OCI-LY1 (cell line): ENCODE results near the gene RBL2.

Source experiments
- H2AFZ ChIP-seq: fragments of 200-600 bp; sonication (generic), shearing (Covaris generic); 2 replicates; pipeline ENCODE4 v1.6.0; 2014; ENCODE audit warnings: antibody characterized with exemption, mild to moderate bottlenecking, low read length
- H3F3A ChIP-seq: fragments of 200-600 bp; sonication (generic), shearing (Covaris generic); 2 replicates; pipeline ENCODE4 v1.6.0; 2014; ENCODE audit warnings: mild to moderate bottlenecking, antibody characterized with exemption, low read length, moderate library complexity; ENCODE audit not compliant: insufficient read depth
- H3K27ac ChIP-seq: fragments of 200-600 bp; sonication (generic); 2 replicates; pipeline ENCODE4 v1.5.1; 2014; ENCODE audit warnings: low read length, mixed run types, mild to moderate bottlenecking, low read depth; ENCODE audit not compliant: poor library complexity, severe bottlenecking
- H3K27me3 ChIP-seq: fragments of 200-600 bp; sonication (generic); 2 replicates; pipeline ENCODE4 v1.6.0; 2014; ENCODE audit warnings: antibody characterized with exemption, mild to moderate bottlenecking, low read length, moderate library complexity; ENCODE audit not compliant: insufficient read depth
- H3K36me3 ChIP-seq: fragments of 200-600 bp; sonication (generic); 2 replicates; pipeline ENCODE4 v1.6.1; 2014; ENCODE audit warnings: mild to moderate bottlenecking, antibody characterized with exemption, low read length, moderate library complexity, mixed read lengths; ENCODE audit not compliant: insufficient read depth
- H3K4me1 ChIP-seq: fragments of 200-600 bp; sonication (generic); 2 replicates; pipeline ENCODE4 v1.5.1; 2014; ENCODE audit warnings: mild to moderate bottlenecking, low read length, moderate library complexity; ENCODE audit not compliant: insufficient read depth, severe bottlenecking
- H3K4me2 ChIP-seq: fragments of 200-600 bp; sonication (generic), shearing (Covaris generic); 2 replicates; pipeline ENCODE4 v1.6.1; 2014; ENCODE audit warnings: low read length
- H3K4me3 ChIP-seq: fragments of 200-600 bp; sonication (generic); 2 replicates; pipeline ENCODE4 v1.5.1; 2014; ENCODE audit warnings: low read length, low read depth, mild to moderate bottlenecking, mixed read lengths; ENCODE audit not compliant: poor library complexity, severe bottlenecking
- H3K79me2 ChIP-seq: fragments of 200-600 bp; shearing (Covaris generic); 2 replicates; pipeline ENCODE4 v1.6.1; 2016; ENCODE audit warnings: mixed run types, low read length, mixed read lengths; ENCODE audit not compliant: insufficient read depth
- H3K9ac ChIP-seq: fragments of 200-600 bp; sonication (generic), shearing (Covaris generic); 2 replicates; pipeline ENCODE4 v1.6.1; 2014; ENCODE audit warnings: mild to moderate bottlenecking, low read length, mixed read lengths
- H3K9me2 ChIP-seq: fragments of 200-600 bp; sonication (generic), shearing (Covaris generic); 2 replicates; pipeline ENCODE4 v1.6.1; 2014; ENCODE audit warnings: low read depth, mild to moderate bottlenecking, low read length, mixed read lengths
- H3K9me3 ChIP-seq: fragments of 200-600 bp; shearing (Covaris generic); 2 replicates; pipeline ENCODE4 v1.6.1; 2014; ENCODE audit warnings: low read length, mixed read lengths
- H4K20me1 ChIP-seq: fragments of 200-600 bp; sonication (generic), shearing (Covaris generic); 2 replicates; pipeline ENCODE4 v1.6.0; 2016; ENCODE audit warnings: mild to moderate bottlenecking, low read length; ENCODE audit not compliant: insufficient read depth
- CTCF ChIP-seq: fragments of 200-600 bp; sonication (generic), shearing (Covaris generic); IDR thresholded peaks from 2 replicates; pipeline ENCODE4 v1.5.1; 2017; ENCODE audit warnings: mild to moderate bottlenecking, antibody characterized with exemption, low read length, moderate library complexity, mixed read lengths
- EZH2 ChIP-seq: fragments of 200-600 bp; sonication (generic), shearing (Covaris generic); IDR thresholded peaks from 2 replicates; pipeline ENCODE4 v1.8.0; 2017; ENCODE audit warnings: borderline replicate concordance, mixed run types, mild to moderate bottlenecking, antibody characterized with exemption, low read length, moderate library complexity, mixed read lengths

RBL2 gene

GRCh38 chr16:53515259-53515658 is 81.0 kb downstream of the RBL2 start:
- no peak for TF ChIP-seq CTCF
- no peak for TF ChIP-seq EZH2

GRCh38 chr16:53515811-53516210 is 81.5 kb downstream of the RBL2 start:
- H3K4me3 ChIP-seq = no peak overlapping the region
- H3K9me3 ChIP-seq = no peaks in the 10 kb centered on the region
- H3K4me2 ChIP-seq = no peak overlapping the region
- peaks cover 8% of the 10 kb centered on the region for H3K4me1 ChIP-seq
- H3K27me3 ChIP-seq = no peaks in the 10 kb centered on the region; the same call in 1 of the 2 replicates
- H4K20me1 ChIP-seq = no peaks in the 10 kb centered on the region
- TF ChIP-seq CTCF (no peak), EZH2 (no peak)
- H3K27ac ChIP-seq = no peak overlapping the region
- no peaks in the 10 kb centered on the region for H3K36me3 ChIP-seq
- H3K9ac ChIP-seq = no peak overlapping the region
- H3K9me2 ChIP-seq = no peaks in the 10 kb centered on the region
- no peaks in the 10 kb centered on the region for H3F3A ChIP-seq
- H3K79me2 ChIP-seq = no peaks in the 10 kb centered on the region
- no peak overlapping the region for H2AFZ ChIP-seq

More at GRCh38 chr16:53515259-53515658, 81.0 kb downstream of the RBL2 start:
- no peaks in the 10 kb centered on the region for H3K9me2 ChIP-seq
- no peak overlapping the region for H3K27ac ChIP-seq
- no peaks in the 10 kb centered on the region for H3F3A ChIP-seq
- H3K4me2 ChIP-seq = no peak overlapping the region
- H3K79me2 ChIP-seq = no peaks in the 10 kb centered on the region
- no peaks in the 10 kb centered on the region; the same call in 1 of the 2 replicates for H3K27me3 ChIP-seq
- no peaks in the 10 kb centered on the region for H4K20me1 ChIP-seq
- no peaks in the 10 kb centered on the region for H3K9me3 ChIP-seq
- no peak overlapping the region for H3K9ac ChIP-seq
- H3K4me3 ChIP-seq = no peak overlapping the region
- H3K4me1 ChIP-seq = peaks cover 10% of the 10 kb centered on the region
- no peak overlapping the region for H2AFZ ChIP-seq
- no peaks in the 10 kb centered on the region for H3K36me3 ChIP-seq

- Histone ChIP-seq H3K9me3 (no peaks in the 10 kb centered on the region), H3K4me2 (no peak overlapping the region), H3K9me2 (no peaks in the 10 kb centered on the region), H3K36me3 (no peaks in the 10 kb centered on the region), H3K4me3 (no peak overlapping the region), H3K27ac (no peak overlapping the region), H3K27me3 (no peaks in the 10 kb centered on the region), H3F3A (no peaks in the 10 kb centered on the region), H4K20me1 (no peaks in the 10 kb centered on the region), H3K9ac (no peak overlapping the region), H3K79me2 (no peaks in the 10 kb centered on the region), H3K4me1 (peaks cover 8% of the 10 kb centered on the region), H2AFZ (no peak overlapping the region)
- TF ChIP-seq EZH2 = no peak
- TF ChIP-seq CTCF = no peak
Measured at GRCh38 chr16:53517851-53518250, 83.6 kb downstream of the RBL2 start.
